ENCODE data around the gene IP6K2. TPM values are rescaled to one million over a fixed set of nuclear protein-coding genes. Genes with fewer than 3 reads are reported as not detected.
"Not testable (repeated sequence)": the region's sequence is repeated elsewhere in the genome, so short reads cannot be mapped to it uniquely, and the experiment has no call there.

The IP6K2 gene
- total RNA-seq, 1 donor from 2014 or later = 23.9 TPM

DNA sequence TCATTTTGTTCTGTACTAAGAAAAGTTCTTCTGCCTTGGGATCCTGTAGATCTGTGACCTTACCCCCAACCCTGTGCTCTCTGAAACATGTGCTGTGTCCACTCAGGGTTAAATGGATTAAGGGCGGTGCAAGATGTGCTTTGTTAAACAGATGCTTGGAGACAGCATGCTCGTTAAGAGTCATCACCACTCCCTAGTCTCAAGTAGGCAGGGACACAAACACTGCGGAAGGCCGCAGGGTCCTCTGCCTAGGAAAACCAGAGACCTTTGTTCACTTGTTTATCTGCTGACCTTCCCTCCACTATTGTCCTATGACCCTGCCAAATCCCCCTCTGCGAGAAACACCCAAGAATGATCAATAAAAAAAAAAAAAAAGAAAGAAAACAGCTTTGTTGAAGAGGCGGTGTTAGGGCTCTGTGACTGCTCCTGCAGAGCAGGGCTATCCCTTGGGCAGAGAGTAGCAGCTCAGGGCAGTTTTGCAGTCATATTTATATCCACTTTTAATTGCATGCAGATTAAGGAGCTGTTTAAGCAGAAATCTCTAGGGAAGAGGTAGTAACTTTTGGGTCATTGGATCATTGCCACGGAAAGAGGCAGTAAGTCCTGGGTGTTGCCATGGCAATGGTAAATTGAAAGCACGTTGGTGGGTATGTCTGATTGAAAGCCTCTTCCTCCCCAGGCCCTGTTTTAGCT, 18.2 kb upstream of the IP6K2 start:
- intact Hi-C loops (cut with DNase I) = not testable (repeated sequence)

DNA sequence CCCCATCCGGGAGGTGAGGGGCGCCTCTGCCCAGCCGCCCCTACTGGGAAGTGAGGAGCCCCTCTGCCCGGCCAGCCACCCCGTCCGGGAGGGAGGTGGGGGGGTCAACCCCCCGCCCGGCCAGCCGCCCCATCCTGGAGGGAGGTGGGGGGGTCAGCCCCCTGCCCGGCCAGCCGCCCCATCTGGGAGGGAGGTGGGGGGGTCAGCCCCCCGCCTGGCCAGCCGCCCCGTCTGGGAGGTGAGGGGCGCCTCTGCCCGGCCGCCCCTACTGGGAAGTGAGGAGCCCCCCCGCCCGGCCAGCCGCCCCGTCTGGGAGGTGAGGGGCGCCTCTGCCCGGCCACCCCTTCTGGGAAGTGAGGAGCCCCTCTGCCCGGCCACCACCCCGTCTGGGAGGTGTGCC, 17.5 kb upstream of the IP6K2 start:
- intact Hi-C loops (cut with DNase I); DNase-seq (ENCODE audit: low spot score): not testable (repeated sequence)

More for the DNA sequence above, 18.2 kb upstream of the IP6K2 start:
- DNase-seq (ENCODE audit: low spot score) = not testable (repeated sequence)

DNA sequence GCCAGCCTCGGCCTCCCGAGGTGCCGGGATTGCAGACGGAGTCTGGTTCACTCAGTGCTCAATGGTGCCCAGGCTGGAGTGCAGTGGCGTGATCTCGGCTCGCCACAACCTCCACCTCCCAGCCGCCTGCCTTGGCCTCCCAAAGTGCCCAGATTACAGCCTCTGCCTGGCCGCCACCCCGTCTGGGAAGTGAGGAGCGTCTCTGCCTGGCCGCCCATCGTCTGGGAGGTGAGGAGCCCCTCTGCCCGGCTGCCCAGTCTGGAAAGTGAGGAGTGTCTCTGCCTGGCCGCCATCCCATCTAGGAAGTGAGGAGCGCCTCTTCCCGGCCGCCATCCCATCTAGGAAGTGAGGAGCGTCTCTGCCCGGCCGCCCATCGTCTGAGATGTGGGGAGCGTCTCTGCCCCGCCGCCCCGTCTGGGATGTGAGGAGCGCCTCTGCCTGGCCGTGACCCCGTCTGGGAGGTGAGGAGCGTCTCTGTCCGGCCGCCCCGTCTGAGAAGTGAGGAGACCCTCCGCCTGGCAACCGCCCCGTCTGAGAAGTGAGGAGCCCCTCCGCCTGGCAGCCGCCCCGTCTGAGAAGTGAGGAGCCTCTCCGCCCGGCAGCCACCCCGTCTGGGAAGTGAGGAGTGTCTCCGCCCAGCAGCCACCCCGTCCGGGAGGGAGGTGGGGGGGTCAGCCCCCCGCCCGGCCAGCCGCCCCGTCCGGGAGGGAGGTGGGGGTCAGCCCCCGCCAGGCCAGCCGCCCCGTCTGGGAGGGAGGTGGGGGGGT, 16.9 kb upstream of the IP6K2 start:
- DNase-seq (ENCODE audit: low spot score); intact Hi-C loops (cut with DNase I): not testable (repeated sequence)

DNA sequence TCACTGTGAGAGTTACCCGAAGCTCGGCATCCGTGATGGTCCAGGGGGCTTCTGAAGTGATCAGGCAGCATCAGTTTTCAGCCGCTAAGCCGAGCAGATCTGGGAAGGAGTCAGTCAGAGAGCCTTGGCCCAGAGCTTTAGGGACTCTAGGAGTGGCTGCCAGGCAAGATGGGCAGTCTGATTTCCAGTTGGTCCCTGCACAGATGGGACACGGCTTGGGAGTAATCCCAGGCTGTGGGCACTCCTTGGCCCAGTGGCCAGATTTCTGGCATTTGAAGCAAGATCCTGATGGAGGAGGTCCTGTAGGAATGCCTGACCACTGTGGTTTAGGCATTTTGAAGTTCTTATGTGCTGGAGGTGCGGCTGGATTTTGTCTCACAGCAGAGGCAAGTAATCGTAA, 10.5 kb upstream of the IP6K2 start:
- no peak for DNase-seq (ENCODE audit: low spot score)
- intact Hi-C loops (cut with DNase I) = no loop called here

DNA sequence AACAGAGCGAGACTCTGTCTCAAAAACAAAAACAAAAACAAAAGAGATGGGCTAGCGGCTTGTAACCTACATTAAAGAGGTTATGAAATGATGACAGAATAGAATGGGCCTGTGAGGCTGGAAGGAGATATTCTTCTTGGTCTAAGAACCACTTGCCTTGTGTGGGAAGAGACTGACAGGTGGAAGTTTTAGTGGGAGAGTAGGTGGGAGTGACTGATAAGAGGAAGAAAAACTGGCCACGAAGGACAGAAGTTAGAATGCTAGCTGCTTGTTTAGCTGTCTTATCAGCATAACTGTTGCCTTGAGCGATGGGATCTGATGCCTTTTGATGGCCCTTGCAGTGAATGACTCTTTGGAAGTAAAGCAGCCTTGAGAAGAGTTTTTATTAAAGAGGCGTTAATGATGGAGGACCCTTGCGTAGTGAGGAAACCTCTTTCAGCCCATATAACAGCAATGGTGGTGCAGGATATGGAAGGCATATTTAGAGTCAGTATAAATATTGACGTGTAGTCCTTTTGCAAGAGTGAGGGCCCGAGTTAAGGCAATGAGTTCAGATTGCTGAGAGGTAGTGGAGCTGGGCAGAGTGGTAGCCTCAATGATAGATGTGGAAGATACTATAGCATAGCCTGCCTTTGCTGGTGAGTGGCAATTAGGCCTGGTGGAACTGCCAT, 8.3 kb upstream of the IP6K2 start:
- DNase-seq (ENCODE audit: low spot score); intact Hi-C loops (cut with DNase I): not testable (repeated sequence)

DNA sequence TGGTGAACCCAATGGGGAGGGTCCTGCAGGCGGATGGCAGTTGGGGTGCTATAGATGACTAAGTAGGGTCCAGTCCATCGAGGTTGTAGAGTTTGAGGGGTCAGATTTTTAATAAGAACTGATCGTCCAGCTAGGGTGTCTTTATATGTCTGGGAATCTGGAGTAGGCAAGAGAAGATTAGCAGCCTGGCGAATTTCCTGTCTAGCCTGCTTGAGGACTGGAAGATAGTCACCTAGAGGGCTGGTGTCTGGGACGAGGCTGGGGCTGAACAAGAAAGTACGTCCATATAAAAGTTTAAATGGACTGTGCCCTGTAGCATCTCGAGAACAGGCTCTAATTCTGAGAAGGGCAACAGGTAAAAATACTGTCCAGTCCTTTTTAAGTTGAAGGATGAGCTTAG, 6.7 kb upstream of the IP6K2 start:
- DNase-seq (ENCODE audit: low spot score) = no peak
- intact Hi-C loops (cut with DNase I) = no loop called here

DNA sequence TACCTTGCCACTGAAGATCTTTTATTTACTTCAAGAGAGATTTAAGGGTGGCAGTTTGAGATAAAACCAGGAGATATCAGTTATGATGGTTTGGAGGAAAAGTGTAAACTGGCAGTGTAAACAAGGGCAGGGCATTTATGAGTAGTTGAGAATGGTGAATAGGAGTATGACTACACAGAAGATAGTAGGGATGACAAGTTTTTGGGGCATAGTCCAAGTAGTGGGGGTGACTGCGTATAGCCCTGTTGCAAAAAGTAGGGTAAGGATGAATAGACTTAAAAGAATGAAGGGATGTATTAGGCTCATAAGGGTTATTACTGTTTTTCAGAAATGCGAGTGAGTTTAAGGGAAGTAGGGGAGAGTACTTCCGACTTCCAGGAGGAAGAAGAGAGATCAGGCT, 6.3 kb upstream of the IP6K2 start:
- intact Hi-C loops (cut with DNase I); DNase-seq (ENCODE audit: low spot score): not testable (repeated sequence)

DNA sequence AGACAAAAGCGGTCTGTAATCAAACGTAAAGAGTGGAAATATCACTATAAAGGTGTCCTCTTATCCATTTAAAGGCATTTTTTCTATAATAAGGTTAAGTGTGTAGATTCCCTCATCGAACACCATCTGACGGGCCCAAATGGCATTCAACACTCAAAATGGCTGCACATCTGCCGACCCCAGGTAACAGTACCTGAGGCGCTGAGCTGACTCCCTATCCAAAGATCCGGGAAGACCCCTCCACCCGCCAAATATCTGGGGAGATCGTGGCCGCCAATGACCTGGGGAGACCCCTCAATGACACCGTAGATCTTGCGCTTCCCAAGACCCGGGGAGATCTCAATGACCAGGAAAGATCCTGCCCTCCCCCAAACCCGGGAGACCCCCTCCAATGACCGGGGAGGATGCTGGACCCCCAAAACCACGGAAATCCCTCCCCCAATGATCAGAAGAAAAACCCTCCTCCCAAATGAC, 476 bp downstream of the IP6K2 start:
- intact Hi-C loops (cut with DNase I) = no loop called here
- DNase-seq (ENCODE audit: low spot score) = no peak

DNA sequence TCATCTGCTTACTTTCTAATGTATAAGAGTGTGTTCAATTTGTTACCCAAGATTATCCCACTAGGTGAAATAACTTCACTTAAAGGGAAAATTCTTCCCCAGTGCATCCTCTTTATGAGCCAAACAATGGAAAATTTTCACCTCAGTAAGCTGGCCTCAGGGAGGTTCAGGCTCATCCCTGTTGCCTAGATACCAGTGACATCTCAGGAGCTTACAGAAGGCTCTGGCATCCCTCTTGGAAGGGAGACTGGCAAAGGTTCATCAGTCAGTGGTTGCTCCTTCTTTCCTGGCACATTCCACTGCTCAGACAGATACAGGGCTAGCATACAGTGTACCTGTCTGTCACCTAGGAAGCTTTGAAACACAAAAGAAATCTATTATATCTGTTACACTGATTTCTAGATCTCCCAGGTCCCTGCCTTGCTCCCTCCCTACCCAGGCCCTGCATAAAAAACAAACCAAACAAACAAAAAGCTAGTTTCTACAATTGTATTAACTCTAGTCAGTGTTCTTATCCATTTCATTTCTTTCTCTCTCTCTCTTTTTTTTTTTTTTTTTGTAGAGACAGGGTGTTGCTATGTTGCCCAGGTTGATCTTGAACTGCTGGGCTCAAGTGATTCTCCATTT, 1.7 kb downstream of the IP6K2 start:
- DNase-seq (ENCODE audit: low spot score) = no peak
- intact Hi-C loops (cut with DNase I) = no loop called here

DNA sequence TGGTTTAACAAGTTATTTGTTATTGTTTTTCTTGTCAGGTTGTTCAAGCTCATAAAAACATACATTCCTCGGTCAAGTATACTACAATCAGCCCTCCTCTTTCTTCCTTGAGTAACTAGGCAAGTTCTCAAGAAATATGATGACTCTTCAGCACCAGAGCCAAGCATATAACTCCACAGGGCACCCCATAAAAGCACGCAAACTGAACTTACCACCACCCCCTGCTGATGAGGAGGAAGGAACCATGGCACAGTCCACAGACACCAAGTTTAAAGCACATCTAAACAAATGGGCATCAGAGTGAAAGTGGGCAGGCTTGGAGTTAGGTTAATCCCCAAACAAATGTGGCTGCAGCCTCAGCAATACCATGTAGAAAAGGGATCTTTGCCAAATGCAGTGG, 5.3 kb downstream of the IP6K2 start:
- intact Hi-C loops (cut with DNase I) = no loop called here
- no peak for DNase-seq (ENCODE audit: low spot score)

DNA sequence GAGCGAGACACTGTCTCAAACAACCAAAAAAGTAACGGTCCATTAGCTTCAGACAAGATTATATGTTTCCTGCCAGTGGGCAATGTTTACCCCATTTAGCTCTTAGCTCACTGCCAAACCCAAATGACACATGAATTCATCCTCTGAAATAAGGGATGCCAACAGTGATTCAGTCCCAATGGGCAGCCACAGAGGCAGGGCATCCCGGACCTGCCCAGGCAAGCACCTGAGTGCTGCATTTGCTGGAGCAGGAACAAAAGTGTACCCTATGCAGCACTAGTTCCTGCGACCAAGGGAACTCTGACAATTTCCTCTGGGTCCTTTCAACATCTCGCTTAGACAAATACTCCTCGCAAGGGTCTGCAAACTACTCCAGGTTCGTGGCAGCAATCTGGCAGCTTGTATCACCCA, 8.0 kb downstream of the IP6K2 start:
- intact Hi-C loops (cut with DNase I) = no loop called here
- DNase-seq (ENCODE audit: low spot score) = no peak

DNA sequence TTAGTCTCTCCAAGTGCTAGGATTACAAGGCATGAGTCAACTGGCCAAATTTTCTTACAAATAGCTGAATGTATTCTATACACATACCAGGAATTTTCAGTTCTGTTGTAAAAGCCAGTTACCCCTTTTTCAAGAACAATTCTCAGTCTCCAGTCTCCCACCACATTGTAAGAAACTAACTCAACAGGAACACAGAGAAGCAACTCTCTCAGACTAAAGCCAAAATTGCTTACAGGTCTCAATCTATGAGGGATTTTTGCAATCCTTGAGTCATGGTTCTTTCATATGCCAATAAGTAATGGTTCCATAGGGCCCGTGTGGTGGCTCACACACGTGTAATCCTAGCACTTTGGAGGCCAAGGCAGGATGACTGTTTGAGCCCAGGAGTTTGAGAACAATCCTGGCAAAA, 8.5 kb downstream of the IP6K2 start:
- intact Hi-C loops (cut with DNase I) = no loop called here
- DNase-seq (ENCODE audit: low spot score) = no peak

DNA sequence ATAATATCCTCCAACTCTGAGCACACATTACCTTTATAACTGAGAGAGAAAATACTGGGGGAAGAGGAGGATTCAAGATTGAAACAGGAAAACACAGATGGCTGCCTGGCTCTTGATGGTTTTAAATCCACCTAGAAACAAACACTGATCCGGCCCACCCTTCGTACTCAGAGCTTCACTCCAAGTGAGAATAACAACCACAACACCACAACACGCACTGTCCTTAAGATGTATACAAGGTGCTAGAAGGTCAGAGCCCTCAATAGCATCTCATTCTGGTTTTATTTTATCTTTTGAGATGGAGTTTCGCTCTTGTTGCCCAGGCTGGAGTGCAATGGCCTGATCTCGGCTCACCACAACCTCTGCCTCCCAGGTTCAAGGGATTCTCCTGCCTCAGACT, 9.9 kb downstream of the IP6K2 start:
- intact Hi-C loops (cut with DNase I) = no loop called here
- DNase-seq (ENCODE audit: low spot score) = no peak

DNA sequence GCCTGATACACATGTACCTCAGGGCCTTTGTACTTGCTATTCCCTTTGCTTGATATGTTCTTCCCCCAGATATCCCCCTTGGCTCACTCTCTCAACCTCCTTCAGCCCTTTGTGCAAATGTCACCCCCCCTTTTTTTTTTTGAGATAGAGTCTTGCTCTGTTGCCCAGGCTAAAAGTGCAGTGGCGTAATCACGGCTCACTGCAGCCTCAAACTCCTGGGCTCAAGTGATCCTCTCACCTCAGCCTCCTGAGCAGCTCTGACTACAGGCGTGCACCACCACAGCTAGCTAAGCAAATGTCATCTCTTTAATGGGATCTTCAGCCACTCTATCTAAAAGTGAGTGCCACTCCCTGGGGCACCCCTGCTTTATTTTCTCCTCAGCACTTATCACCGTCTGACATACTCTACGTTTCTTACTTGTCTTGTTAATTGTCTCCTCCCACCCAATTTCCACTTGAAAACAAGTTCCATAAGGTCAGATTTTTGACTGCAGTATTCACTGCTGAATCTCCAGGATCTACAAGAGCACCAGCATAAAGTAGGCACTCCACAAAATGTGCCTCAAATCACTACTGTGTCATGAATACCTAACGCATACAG, 14.6 kb downstream of the IP6K2 start:
- no peak for DNase-seq (ENCODE audit: low spot score)
- intact Hi-C loops (cut with DNase I) = no loop called here

DNA sequence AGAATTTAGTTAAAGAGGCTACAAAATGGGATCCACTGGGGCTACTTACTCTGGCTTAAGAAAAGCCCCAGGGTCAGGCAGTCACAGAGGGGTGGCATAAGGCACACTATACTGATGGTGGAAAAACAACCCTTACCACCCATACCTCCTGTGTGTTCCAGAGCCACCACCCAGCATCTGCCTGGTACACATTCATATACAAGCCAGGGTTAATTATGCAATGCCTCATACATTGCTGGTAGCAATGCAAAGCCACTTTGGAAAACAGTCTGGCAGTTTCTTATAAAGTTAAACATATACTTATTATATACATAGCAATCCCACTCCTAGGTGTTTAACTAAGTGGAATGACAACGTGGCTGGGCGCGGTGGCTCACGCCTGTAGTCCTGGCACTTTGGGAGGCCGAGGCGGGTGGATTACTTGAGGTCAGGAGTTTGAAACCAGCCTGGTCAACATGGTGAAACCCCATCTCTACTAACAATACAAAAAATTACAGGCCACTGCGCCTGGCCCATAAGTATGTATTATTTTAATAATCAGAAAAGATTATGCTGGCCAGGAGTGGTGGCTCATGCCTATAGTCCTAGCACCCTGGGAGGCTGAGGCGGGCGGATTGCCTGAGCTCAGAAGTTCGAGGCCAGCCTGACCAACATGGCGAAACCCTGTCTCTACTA, 16.2 kb downstream of the IP6K2 start:
- DNase-seq (ENCODE audit: low spot score) = no peak
- intact Hi-C loops (cut with DNase I) = no loop called here

DNA sequence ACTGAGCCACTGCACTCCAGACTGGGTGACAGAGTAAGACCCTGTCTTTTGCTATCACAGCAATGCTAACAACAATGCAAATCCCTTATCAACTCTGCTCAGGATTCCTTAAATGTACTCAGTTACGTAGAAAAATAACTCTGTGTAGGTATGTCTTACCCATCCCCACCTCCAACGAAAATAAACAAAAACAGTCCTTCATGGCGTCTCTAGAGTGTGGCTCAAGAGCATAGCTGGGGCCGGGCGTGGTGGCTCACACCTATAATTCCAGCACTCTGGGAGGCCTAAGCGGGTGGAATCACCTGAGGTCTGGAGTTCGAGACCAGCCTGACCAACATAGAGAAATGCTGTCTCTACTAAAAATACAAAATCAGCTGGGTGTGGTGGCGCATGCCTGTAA, 18.1 kb downstream of the IP6K2 start:
- intact Hi-C loops (cut with DNase I) = no loop called here

DNA sequence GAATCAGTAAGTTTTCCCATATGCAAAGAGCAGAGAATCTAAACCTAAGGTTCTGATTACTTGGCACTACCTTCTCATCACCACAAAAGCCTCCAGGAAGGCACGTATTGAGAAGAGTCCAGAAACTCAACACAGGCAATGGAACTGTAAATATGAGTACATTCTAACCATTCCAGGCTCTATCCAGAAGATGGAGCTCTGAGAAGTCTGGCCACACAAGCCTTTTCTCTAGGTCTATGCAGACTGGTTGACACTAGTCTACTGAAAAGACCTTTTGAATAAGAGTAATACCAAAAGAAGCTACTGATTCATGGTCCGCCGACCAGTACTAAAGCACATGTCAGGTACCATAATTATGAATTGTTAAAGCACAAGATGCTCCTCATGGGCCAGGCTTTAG, 19.1 kb downstream of the IP6K2 start:
- no peak for DNase-seq (ENCODE audit: low spot score)
- intact Hi-C loops (cut with DNase I) = no loop called here

More for the DNA sequence above, 18.1 kb downstream of the IP6K2 start:
- no peak for DNase-seq (ENCODE audit: low spot score)

DNA sequence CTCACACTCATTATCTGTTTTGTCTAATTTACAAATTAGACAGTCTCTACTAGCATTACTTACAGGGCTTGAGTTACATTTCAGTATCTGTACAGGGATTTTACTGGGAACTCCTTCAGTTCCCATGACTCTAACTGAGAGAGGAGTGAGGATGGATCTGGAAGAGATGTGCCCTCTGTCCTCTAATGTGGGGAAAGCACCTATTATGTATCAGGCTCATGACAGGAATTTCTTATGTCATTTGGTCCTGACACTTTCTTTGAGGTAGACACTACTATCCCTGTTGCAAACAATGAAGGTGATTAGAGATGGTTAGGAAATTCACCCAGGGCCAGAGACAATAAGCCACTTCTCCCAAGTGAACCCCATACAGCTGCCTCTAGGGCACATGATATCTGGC, 20.4 kb downstream of the IP6K2 start:
- intact Hi-C loops (cut with DNase I) = no loop called here
- DNase-seq (ENCODE audit: low spot score) = no peak

DNA sequence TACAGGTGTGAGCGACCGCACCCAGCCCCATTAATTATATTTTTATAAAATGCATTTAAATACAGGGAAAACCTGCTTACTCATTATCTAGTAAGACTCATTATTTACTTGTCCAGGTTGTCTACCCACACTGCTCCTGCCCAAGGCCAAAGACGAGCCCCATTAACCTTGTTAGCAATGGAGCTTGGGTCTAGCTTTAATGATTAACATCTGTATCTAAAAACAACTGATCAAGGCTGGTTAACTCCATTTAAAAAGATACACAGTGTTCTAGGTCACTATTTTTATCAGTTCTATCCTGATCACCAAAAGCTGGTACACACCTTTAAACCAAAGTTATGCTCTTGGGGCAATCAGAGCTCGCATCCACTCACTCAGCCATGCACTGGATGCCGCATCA, 20.9 kb downstream of the IP6K2 start:
- no peak for DNase-seq (ENCODE audit: low spot score)
- intact Hi-C loops (cut with DNase I) = no loop called here

Measured in cardiac septum (tissue), 1 donor.